HepG2 (cell line): ENCODE data around the gene CFAP61.

Experiments
- CBX1 ChIP-seq: IDR thresholded peaks from one replicate; pipeline ENCODE4 v1.6.1; 2016; ENCODE audit warnings: antibody characterized with exemption, low read depth
- CTCF ChIP-seq: sonication (generic); formaldehyde crosslinking; IDR thresholded peaks from 2 replicates; pipeline ENCODE4 v1.5.0; 2020; ENCODE audit warnings: mild to moderate bottlenecking, missing genetic modification reagents, moderate library complexity
- GABPA ChIP-seq, 2 experiments: IDR thresholded peaks; 2 replicates each; pipeline ENCODE4 v1.6.1; 2011 to 2016; ENCODE audit warnings: low read depth in 2 of 2, low read length in 1 of 2, missing biosample characterization in 1 of 2, missing genetic modification characterization in 1 of 2
- IKZF5 ChIP-seq: IDR thresholded peaks from 2 replicates; pipeline ENCODE4 v1.6.1; 2018; ENCODE audit warnings: missing genetic modification reagents, mild to moderate bottlenecking, missing compliant biosample characterization
- MLXIP ChIP-seq: sonication (generic); formaldehyde crosslinking; IDR thresholded peaks from 2 replicates; pipeline ENCODE4 v1.9.0; 2021; ENCODE audit warnings: missing genetic modification reagents, borderline replicate concordance
- POLR2A ChIP-seq, 2 experiments: IDR thresholded peaks; 2 replicates each; pipeline ENCODE4 v1.6.1; 2011; ENCODE audit warnings: low read depth in 2 of 2, low read length in 2 of 2, mild to moderate bottlenecking in 1 of 2, moderate library complexity in 1 of 2; ENCODE audit not compliant: insufficient read depth in 1 of 2
- SP2 ChIP-seq: sonication (generic); formaldehyde crosslinking; IDR thresholded peaks from 2 replicates; pipeline ENCODE4 v1.5.1; 2020; ENCODE audit warnings: mild to moderate bottlenecking, missing genetic modification reagents
- TEAD3 ChIP-seq: optimal IDR thresholded peaks from 2 replicates; pipeline ENCODE3; 2016; ENCODE audit warnings: borderline replicate concordance
- ZBTB7B ChIP-seq: sonication (generic); formaldehyde crosslinking; IDR thresholded peaks from 2 replicates; pipeline ENCODE4 v1.4.0; 2020; ENCODE audit warnings: missing genetic modification reagents
- ZSCAN20 ChIP-seq: sonication (generic); formaldehyde crosslinking; IDR thresholded peaks from 2 replicates; pipeline ENCODE4 v1.4.0; 2020; ENCODE audit warnings: missing genetic modification reagents, mild to moderate bottlenecking, borderline replicate concordance

GRCh38 chr20:20206788-20207187, 154.5 kb downstream of the CFAP61 start:
- no peak for TF ChIP-seq ZSCAN20 (CRISPR knock-in tag)
- no peak for TF ChIP-seq GABPA (IDR thresholded peaks at IDR 0.05; ENCODE audit: low read depth, low read length)
- no peak for TF ChIP-seq GABPA (CRISPR knock-in tag; IDR thresholded peaks at IDR 0.05; ENCODE audit: low read depth)
- TF ChIP-seq IKZF5 (CRISPR knock-in tag), result no peak
- no peak for TF ChIP-seq POLR2A (IDR thresholded peaks at IDR 0.05; ENCODE audit: insufficient read depth in 1 of 2, low read depth in 2 of 2, low read length in 2 of 2)
- no peak for TF ChIP-seq SP2 (CRISPR knock-in tag)
- TF ChIP-seq ZBTB7B, result no peak
- TF ChIP-seq CBX1, result no peak
- no peak for TF ChIP-seq MLXIP (CRISPR knock-in tag)
- no peak for TF ChIP-seq CTCF (CRISPR knock-in tag)
- no peak for TF ChIP-seq TEAD3
